Nephron progenitor cell (in vitro differentiated cells): Measurements from ENCODE around the gene RSU1.

ENCODE experiments used
- DNase-seq: peaks from one replicate; pipeline ENCODE4 v3.0.0; 2021
- H3K27ac Mint-ChIP-seq: 2 replicates; pipeline ENCODE4 v1.8.0; 2021; ENCODE audit warnings: mild to moderate bottlenecking, moderate library complexity, mixed read lengths
- H3K27me3 Mint-ChIP-seq: 2 replicates; pipeline ENCODE4 v1.8.0; 2021; ENCODE audit warnings: mild to moderate bottlenecking, low read depth, mixed read lengths; ENCODE audit not compliant: poor library complexity
- H3K36me3 Mint-ChIP-seq: 2 replicates; pipeline ENCODE4 v1.8.0; 2021; ENCODE audit warnings: low read depth, mixed read lengths
- H3K4me1 Mint-ChIP-seq: 2 replicates; pipeline ENCODE4 v1.8.0; 2021; ENCODE audit warnings: mixed read lengths
- H3K4me3 Mint-ChIP-seq: 2 replicates; pipeline ENCODE4 v1.8.0; 2021; ENCODE audit warnings: mild to moderate bottlenecking, moderate library complexity, mixed read lengths
- H3K9me3 Mint-ChIP-seq: 2 replicates; pipeline ENCODE4 v1.8.0; 2021; ENCODE audit warnings: mild to moderate bottlenecking, moderate library complexity, mixed read lengths
- TF ChIP-seq, protein P1 (sequence below): fragments of 200-600 bp; sonication (generic); IDR thresholded peaks from 2 replicates; pipeline ENCODE4 v1.5.0; 2021; ENCODE audit warnings: antibody characterized with exemption

The RSU1 gene

GRCh38 chr10:16640153-16640552, 177.1 kb downstream of the RSU1 start:
- no peak for DNase-seq
- H3K27ac Mint-ChIP-seq: no peak overlapping the region
- H3K27me3 Mint-ChIP-seq: peaks cover 3% of the 10 kb centered on the region
- no peaks in the 10 kb centered on the region for H3K9me3 Mint-ChIP-seq
- no peak overlapping the region for H3K4me3 Mint-ChIP-seq
- TF ChIP-seq, protein P1, sequence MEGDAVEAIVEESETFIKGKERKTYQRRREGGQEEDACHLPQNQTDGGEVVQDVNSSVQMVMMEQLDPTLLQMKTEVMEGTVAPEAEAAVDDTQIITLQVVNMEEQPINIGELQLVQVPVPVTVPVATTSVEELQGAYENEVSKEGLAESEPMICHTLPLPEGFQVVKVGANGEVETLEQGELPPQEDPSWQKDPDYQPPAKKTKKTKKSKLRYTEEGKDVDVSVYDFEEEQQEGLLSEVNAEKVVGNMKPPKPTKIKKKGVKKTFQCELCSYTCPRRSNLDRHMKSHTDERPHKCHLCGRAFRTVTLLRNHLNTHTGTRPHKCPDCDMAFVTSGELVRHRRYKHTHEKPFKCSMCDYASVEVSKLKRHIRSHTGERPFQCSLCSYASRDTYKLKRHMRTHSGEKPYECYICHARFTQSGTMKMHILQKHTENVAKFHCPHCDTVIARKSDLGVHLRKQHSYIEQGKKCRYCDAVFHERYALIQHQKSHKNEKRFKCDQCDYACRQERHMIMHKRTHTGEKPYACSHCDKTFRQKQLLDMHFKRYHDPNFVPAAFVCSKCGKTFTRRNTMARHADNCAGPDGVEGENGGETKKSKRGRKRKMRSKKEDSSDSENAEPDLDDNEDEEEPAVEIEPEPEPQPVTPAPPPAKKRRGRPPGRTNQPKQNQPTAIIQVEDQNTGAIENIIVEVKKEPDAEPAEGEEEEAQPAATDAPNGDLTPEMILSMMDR: no peak
- H3K4me1 Mint-ChIP-seq: peaks cover 5% of the 10 kb centered on the region
- H3K36me3 Mint-ChIP-seq: no peaks in the 10 kb centered on the region

DNA sequence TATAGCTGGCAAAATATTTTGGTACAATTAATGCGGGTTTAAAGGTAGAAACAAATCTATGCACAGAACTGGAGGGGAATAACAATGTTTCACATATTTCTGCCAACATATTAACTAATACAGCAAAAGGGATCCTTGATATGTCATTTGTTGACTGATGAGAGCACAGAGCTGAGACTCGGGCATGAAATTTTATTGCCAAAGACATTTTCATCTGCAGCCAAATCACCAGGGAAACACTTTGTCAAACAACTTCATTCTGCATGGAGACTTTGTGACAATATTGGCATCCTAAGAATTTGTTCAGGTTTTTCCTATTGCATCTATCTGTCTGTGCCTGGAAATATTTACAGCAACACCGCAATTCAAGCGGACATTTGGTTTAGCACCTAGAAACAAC, 177.8 kb downstream of the RSU1 start:
- H3K9me3 Mint-ChIP-seq: no peaks in the 10 kb centered on the region
- H3K36me3 Mint-ChIP-seq: no peaks in the 10 kb centered on the region
- H3K4me3 Mint-ChIP-seq: no peak overlapping the region
- no peak for DNase-seq
- H3K4me1 Mint-ChIP-seq: peaks cover 5% of the 10 kb centered on the region
- H3K27ac Mint-ChIP-seq: no peak overlapping the region
- peaks cover 3% of the 10 kb centered on the region for H3K27me3 Mint-ChIP-seq
- TF ChIP-seq, protein P1: no peak

DNA sequence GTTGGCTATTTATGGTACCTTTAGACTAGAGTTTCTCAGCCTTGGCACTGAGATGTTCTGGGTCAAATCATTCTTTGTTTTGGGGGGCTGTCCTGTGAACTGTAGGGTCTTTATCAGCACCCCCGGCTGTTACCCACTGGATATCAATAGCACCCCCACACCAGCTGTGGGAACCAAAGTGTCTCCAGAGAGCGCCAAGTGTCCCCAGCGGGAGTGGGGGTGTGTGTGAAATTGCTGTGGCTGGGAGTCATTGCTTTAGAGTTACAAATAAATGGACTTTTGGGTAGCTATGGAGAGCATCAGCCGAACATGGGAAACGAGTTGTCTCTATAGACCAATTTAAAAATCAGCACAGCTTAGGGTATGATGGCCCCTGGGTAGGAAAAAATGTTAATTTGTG, 184.2 kb downstream of the RSU1 start:
- Mint-ChIP-seq H3K9me3 (no peaks in the 10 kb centered on the region), H3K27me3 (no peaks in the 10 kb centered on the region), H3K27ac (no peak overlapping the region), H3K36me3 (no peaks in the 10 kb centered on the region), H3K4me1 (no peaks in the 10 kb centered on the region), H3K4me3 (no peak overlapping the region)
- TF ChIP-seq, protein P1: no peak
- no peak for DNase-seq

GRCh38 chr10:16626697-16627096, 190.5 kb downstream of the RSU1 start:
- Mint-ChIP-seq H3K4me1 (peaks cover 5% of the 10 kb centered on the region), H3K27ac (no peak overlapping the region)
- DNase-seq: no peak

DNA sequence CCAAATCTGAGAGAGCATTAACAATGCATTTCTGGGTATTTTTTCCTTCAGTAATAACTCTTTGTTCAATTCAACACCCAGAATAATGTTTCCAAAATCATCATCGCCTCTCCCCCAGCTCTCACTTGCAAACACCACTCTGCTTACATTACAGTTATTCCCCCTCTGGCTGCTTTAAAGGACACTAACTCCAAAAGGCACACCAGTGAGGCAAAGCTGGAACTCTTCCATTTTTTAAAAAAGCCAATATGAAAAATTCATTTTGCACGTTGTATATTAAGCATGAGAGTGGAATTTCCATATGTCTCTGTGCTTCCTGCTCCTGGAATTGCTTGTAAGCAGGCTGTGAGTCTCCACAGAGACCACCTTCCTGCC, 204.3 kb downstream of the RSU1 start:
- Mint-ChIP-seq H3K4me3 (no peak overlapping the region), H3K27ac (no peak overlapping the region), H3K36me3 (no peaks in the 10 kb centered on the region), H3K27me3 (peaks cover 2% of the 10 kb centered on the region), H3K4me1 (no peaks in the 10 kb centered on the region), H3K9me3 (peaks cover 32% of the 10 kb centered on the region)
- TF ChIP-seq, protein P1: no peak
- no peak for DNase-seq

More at GRCh38 chr10:16626697-16627096, 190.5 kb downstream of the RSU1 start:
- H3K9me3 Mint-ChIP-seq: no peaks in the 10 kb centered on the region
- no peaks in the 10 kb centered on the region for H3K27me3 Mint-ChIP-seq
- H3K36me3 Mint-ChIP-seq: no peaks in the 10 kb centered on the region
- TF ChIP-seq, protein P1: no peak
- no peak overlapping the region for H3K4me3 Mint-ChIP-seq

- Mint-ChIP-seq H3K27ac (no peak overlapping the region), H3K9me3 (peaks cover 26% of the 10 kb centered on the region), H3K36me3 (no peaks in the 10 kb centered on the region), H3K27me3 (peaks cover 2% of the 10 kb centered on the region), H3K4me3 (no peak overlapping the region), H3K4me1 (no peaks in the 10 kb centered on the region)
- peak; percentile 64 for DNase-seq
- TF ChIP-seq, protein P1: no peak
These were observed 204.9 kb downstream of the RSU1 start for GRCh38 chr10:16612115-16612980.
